Measurements from ENCODE around the gene OR2T2.
"Not testable (repeated sequence)": the region's sequence is repeated elsewhere in the genome, so short reads cannot be mapped to it uniquely, and the experiment has no call there.

OR2T2 gene

DNA sequence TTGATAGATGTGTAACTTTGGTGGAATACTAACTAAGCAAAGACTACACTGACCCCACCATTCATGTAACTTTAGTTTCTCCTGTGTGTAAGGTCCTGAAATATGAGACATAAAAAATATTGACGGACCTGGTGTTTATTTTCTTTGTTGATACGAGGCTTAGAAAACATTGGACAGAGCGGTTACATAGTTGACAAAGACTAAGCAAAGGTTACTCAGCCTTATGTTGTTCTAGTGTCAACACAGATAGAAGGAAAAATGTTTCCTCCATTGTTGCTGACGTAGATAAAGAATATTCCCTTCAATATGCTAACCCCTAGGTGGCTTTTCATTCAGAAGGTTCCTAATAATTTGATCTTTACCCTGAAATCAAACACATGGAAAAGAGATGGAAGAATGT, 9.6 kb downstream of the OR2T2 start:
- H3K27ac ChIP-seq (ENCODE audit: low read length); H3K4me3 ChIP-seq (ENCODE audit: low read depth in 1 of 2, low read length in 2 of 2); H3K27me3 ChIP-seq (ENCODE audit: low read depth, low read length); H3K4me1 ChIP-seq (ENCODE audit: control insufficient read depth in 1 of 2, insufficient read depth in 2 of 2, low read length in 2 of 2); H3K36me3 ChIP-seq (ENCODE audit: control insufficient read depth in 1 of 2, insufficient read depth in 2 of 2, low read length in 2 of 2); H3K9me3 ChIP-seq (ENCODE audit: control insufficient read depth in 1 of 2, low read length in 2 of 2): not testable (repeated sequence)

DNA sequence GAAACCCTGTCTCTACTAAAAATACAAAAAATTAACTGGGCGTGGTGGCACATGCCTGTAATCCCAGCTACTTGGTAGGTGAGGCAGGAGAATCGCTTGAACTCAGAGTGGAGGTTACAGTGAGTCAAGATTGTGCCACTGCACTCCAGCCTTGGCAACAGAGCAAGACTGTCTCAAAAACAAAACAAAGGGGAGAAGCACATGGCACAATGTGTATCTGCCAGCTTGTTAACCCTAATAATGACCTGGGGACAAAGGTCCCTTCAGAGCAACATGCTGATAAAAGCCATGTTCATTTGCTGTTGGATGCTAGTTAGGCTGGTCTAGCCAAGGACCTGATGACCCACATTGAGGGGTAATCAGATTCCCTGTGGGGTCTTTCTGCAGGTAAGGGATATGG, 11.2 kb downstream of the OR2T2 start:
- not testable (repeated sequence) for H3K27ac ChIP-seq (ENCODE audit: low read length); H3K27me3 ChIP-seq (ENCODE audit: low read depth, low read length); H3K4me3 ChIP-seq (ENCODE audit: low read depth in 1 of 2, low read length in 2 of 2); H3K4me1 ChIP-seq (ENCODE audit: control insufficient read depth in 1 of 2, insufficient read depth in 2 of 2, low read length in 2 of 2); H3K36me3 ChIP-seq (ENCODE audit: control insufficient read depth in 1 of 2, insufficient read depth in 2 of 2, low read length in 2 of 2); H3K9me3 ChIP-seq (ENCODE audit: control insufficient read depth in 1 of 2, low read length in 2 of 2)

DNA sequence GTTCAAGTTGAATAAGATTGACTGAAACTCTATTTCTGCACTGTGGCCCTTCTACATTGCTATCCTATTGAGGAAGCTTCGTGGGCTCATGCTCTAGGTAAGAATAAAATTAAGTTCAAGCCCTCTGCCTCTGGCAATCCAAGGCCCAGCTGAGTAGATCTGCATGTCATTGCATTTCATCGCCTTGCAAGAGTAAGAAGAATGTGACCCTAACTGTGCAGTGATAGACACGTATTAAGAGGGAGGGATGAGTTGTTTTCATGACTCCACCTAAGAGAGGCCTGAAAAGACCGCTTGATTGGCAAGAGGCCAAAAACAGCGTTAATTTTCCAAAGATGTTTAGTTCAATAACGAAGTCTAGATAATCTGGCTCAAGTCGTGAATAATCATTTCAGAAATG, 13.7 kb downstream of the OR2T2 start:
- not testable (repeated sequence) for H3K36me3 ChIP-seq (ENCODE audit: control insufficient read depth in 1 of 2, insufficient read depth in 2 of 2, low read length in 2 of 2); H3K4me1 ChIP-seq (ENCODE audit: control insufficient read depth in 1 of 2, insufficient read depth in 2 of 2, low read length in 2 of 2); H3K27me3 ChIP-seq (ENCODE audit: low read depth, low read length); H3K9me3 ChIP-seq (ENCODE audit: control insufficient read depth in 1 of 2, low read length in 2 of 2); H3K4me3 ChIP-seq (ENCODE audit: low read depth in 1 of 2, low read length in 2 of 2); H3K27ac ChIP-seq (ENCODE audit: low read length)

- Histone ChIP-seq H3K27ac (ENCODE audit: low read length) (no peak overlapping the region), H3K36me3 (ENCODE audit: control insufficient read depth in 1 of 2, insufficient read depth in 2 of 2, low read length in 2 of 2) (no peaks in the 10 kb centered on the region), H3K4me1 (ENCODE audit: control insufficient read depth in 1 of 2, insufficient read depth in 2 of 2, low read length in 2 of 2) (no peaks in the 10 kb centered on the region), H3K27me3 (ENCODE audit: low read depth, low read length) (no peaks in the 10 kb centered on the region), H3K9me3 (ENCODE audit: control insufficient read depth in 1 of 2, low read length in 2 of 2) (no peaks in the 10 kb centered on the region), H3K4me3 (ENCODE audit: low read depth in 1 of 2, low read length in 2 of 2) (no peak overlapping the region)
Observed at GRCh38 chr1:248471154-248471553, 25.7 kb downstream of the OR2T2 start.

DNA sequence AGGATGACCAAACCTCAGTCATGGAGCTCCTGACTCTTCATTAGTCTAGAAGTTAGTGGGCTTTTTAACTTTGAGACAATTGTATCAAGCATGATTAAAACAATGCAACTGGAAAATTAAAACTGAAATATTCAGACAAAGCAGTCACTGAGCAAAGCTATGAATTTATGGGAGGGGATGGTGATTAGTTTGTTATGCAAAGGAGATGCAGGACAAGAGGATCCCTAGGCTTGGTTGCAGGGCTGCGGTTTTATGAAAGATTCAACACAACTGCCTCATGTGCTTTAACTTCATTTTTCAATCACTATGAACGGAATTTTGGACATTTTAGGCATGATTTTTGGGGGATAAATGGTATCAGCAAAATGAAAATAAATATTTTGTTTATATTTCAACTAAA, 26.7 kb downstream of the OR2T2 start:
- H3K4me3 ChIP-seq (ENCODE audit: low read depth in 1 of 2, low read length in 2 of 2); H3K36me3 ChIP-seq (ENCODE audit: control insufficient read depth in 1 of 2, insufficient read depth in 2 of 2, low read length in 2 of 2); H3K9me3 ChIP-seq (ENCODE audit: control insufficient read depth in 1 of 2, low read length in 2 of 2); H3K4me1 ChIP-seq (ENCODE audit: control insufficient read depth in 1 of 2, insufficient read depth in 2 of 2, low read length in 2 of 2); H3K27ac ChIP-seq (ENCODE audit: low read length); H3K27me3 ChIP-seq (ENCODE audit: low read depth, low read length): not testable (repeated sequence)

GRCh38 chr1:248473051-248473450, 27.6 kb downstream of the OR2T2 start, which contains the start of gene OR2T3:
Gene OR2T3 (plus strand): TSS chr1:248473351. CDS start chr1:248473351, 0 bp downstream.
- H3K4me3 ChIP-seq (ENCODE audit: low read depth in 1 of 2, low read length in 2 of 2); H3K27me3 ChIP-seq (ENCODE audit: low read depth, low read length); H3K27ac ChIP-seq (ENCODE audit: low read length); H3K9me3 ChIP-seq (ENCODE audit: control insufficient read depth in 1 of 2, low read length in 2 of 2); H3K4me1 ChIP-seq (ENCODE audit: control insufficient read depth in 1 of 2, insufficient read depth in 2 of 2, low read length in 2 of 2); H3K36me3 ChIP-seq (ENCODE audit: control insufficient read depth in 1 of 2, insufficient read depth in 2 of 2, low read length in 2 of 2): not testable (repeated sequence)

GRCh38 chr1:248475660-248476059, 30.2 kb downstream of the OR2T2 start:
- not testable (repeated sequence) for H3K27me3 ChIP-seq (ENCODE audit: low read depth, low read length); H3K36me3 ChIP-seq (ENCODE audit: control insufficient read depth in 1 of 2, insufficient read depth in 2 of 2, low read length in 2 of 2); H3K4me1 ChIP-seq (ENCODE audit: control insufficient read depth in 1 of 2, insufficient read depth in 2 of 2, low read length in 2 of 2); H3K9me3 ChIP-seq (ENCODE audit: control insufficient read depth in 1 of 2, low read length in 2 of 2); H3K27ac ChIP-seq (ENCODE audit: low read length); H3K4me3 ChIP-seq (ENCODE audit: low read depth in 1 of 2, low read length in 2 of 2)

GRCh38 chr1:248481686-248482579, 36.5 kb downstream of the OR2T2 start:
- not testable (repeated sequence) for H3K4me1 ChIP-seq (ENCODE audit: control insufficient read depth in 1 of 2, insufficient read depth in 2 of 2, low read length in 2 of 2); H3K9me3 ChIP-seq (ENCODE audit: control insufficient read depth in 1 of 2, low read length in 2 of 2); H3K36me3 ChIP-seq (ENCODE audit: control insufficient read depth in 1 of 2, insufficient read depth in 2 of 2, low read length in 2 of 2); H3K4me3 ChIP-seq (ENCODE audit: low read depth in 1 of 2, low read length in 2 of 2); H3K27me3 ChIP-seq (ENCODE audit: low read depth, low read length); H3K27ac ChIP-seq (ENCODE audit: low read length)

DNA sequence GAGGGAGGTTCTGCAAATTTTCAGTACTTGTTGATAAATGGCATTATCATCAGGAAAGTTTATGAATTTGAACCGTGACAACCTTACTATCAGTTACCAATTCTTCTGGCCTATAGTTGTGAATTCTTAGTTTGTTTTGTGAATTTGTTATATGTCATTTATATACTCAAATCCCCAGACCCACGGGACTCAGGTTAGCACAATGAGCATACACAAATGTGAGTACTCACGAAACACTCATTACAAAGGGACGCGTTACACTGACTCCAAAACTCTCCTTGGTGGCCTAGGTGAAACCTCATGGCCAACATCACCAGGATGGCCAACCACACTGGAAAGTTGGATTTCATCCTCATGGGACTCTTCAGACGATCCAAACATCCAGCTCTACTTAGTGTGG, 42.9 kb downstream of the OR2T2 start, which contains the start of gene OR2T5:
TSS of gene OR2T5 (plus strand) at position 301 of the 400 bp plus-strand sequence. CDS start at position 301, 0 bp downstream.
- not testable (repeated sequence) for H3K27ac ChIP-seq (ENCODE audit: low read length); H3K27me3 ChIP-seq (ENCODE audit: low read depth, low read length); H3K9me3 ChIP-seq (ENCODE audit: control insufficient read depth in 1 of 2, low read length in 2 of 2); H3K4me3 ChIP-seq (ENCODE audit: low read depth in 1 of 2, low read length in 2 of 2); H3K36me3 ChIP-seq (ENCODE audit: control insufficient read depth in 1 of 2, insufficient read depth in 2 of 2, low read length in 2 of 2); H3K4me1 ChIP-seq (ENCODE audit: control insufficient read depth in 1 of 2, insufficient read depth in 2 of 2, low read length in 2 of 2)

GRCh38 chr1:248496661-248497060, 51.2 kb downstream of the OR2T2 start:
- not testable (repeated sequence) for H3K27ac ChIP-seq (ENCODE audit: low read length); H3K9me3 ChIP-seq (ENCODE audit: control insufficient read depth in 1 of 2, low read length in 2 of 2); H3K4me1 ChIP-seq (ENCODE audit: control insufficient read depth in 1 of 2, insufficient read depth in 2 of 2, low read length in 2 of 2); H3K36me3 ChIP-seq (ENCODE audit: control insufficient read depth in 1 of 2, insufficient read depth in 2 of 2, low read length in 2 of 2); H3K27me3 ChIP-seq (ENCODE audit: low read depth, low read length); H3K4me3 ChIP-seq (ENCODE audit: low read depth in 1 of 2, low read length in 2 of 2)

DNA sequence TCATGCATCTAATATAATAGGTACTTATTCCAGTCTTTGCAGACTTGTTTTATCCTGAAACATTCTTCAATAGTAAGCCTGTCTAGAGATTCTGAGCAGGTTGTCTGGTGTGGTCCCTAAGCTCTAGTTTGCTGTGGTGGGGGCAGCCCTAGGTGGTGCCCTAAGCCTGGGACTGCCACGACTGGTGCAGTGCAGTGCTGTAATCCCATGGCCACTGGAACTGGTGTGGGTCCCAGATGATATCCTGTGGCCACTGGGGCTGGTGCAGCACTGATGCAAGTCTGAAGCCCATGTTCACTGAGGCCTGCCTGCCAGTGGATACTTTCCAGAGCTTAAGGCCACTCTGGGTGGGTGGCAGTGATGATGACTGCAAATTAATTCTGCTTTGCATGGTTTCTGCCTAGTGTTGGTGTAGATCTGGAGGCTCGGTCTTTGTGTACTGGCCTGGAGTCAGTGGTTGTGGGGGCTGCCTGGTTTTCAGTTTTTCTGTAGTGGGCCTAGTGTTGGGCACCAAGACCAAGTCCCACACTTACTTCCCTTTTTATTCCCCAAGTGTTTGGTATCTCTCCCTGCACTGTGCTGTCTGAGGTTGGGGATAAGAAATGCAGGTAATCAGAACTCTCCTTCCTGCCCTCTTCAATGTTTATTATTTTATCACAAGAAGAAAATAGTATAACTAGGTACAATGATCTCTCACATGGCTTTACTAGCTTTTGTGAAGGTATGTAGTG, 55.0 kb downstream of the OR2T2 start:
- not testable (repeated sequence) for H3K27ac ChIP-seq (ENCODE audit: low read length); H3K4me3 ChIP-seq (ENCODE audit: low read depth in 1 of 2, low read length in 2 of 2); H3K9me3 ChIP-seq (ENCODE audit: control insufficient read depth in 1 of 2, low read length in 2 of 2); H3K36me3 ChIP-seq (ENCODE audit: control insufficient read depth in 1 of 2, insufficient read depth in 2 of 2, low read length in 2 of 2); H3K27me3 ChIP-seq (ENCODE audit: low read depth, low read length); H3K4me1 ChIP-seq (ENCODE audit: control insufficient read depth in 1 of 2, insufficient read depth in 2 of 2, low read length in 2 of 2)

All from muscle layer of duodenum (tissue), 2 donors.